Erythroblast (primary cell): Measurements from ENCODE around the gene SIGLEC9.

Source experiments
- GATA1 ChIP-seq: IDR thresholded peaks from 2 replicates; pipeline ENCODE4 v1.6.1; 2011; ENCODE audit warnings: low read depth, mild to moderate bottlenecking, control low read depth, low read length, moderate library complexity
- POLR2A ChIP-seq: IDR thresholded peaks from 2 replicates; pipeline ENCODE4 v1.6.1; 2011; ENCODE audit warnings: mild to moderate bottlenecking, low read length

DNA sequence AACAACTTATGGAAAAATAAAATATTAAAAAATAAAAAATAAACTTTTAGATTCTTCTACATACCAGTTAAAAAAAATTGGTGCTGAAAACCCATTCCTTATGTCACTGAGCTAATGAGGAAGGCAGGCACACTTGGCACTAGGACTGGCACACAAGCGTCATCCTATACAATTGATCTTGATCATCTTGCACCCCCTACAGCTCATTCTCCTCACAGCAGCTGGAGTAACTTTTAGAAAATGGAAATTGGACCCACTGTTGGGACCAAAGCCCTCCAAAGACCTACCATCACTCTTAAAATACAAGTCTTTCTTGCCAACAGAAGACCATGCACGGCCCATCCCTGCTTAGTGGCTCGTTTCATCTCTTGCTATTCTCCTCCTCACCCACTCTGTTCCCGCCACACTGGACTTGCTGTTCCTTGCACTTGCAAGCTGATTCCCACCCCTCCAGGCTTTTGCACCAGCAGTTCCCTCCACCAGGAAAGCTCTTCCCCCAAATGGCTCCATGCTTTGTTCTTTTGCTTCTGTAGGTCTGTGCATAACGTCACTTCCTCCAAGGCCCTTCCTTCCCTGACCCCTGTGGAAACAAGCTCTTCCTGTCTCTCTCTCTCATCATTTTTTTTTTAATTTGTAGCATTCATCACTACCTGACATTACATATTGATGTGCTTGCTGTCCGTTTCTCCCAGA, 28.1 kb upstream of the SIGLEC9 start:
- TF ChIP-seq POLR2A = no peak
- TF ChIP-seq GATA1 = no peak
